HG03442 (cell line): Measurements from ENCODE around the gene DDR2.

Source experiments
- ATAC-seq: cut with Tn5 transposase; IDR thresholded peaks from one replicate; pipeline ENCODE4 v1.9.1; 2021; ENCODE audit warnings: mild to moderate bottlenecking, moderate library complexity; ENCODE audit not compliant: unreplicated experiment

The DDR2 gene

GRCh38 chr1:162823231-162823630 is 191.0 kb downstream of the DDR2 start:
- ATAC-seq = no peak

- ATAC-seq = no peak
Measured at GRCh38 chr1:162823771-162824525, 191.7 kb downstream of the DDR2 start.

- ATAC-seq = no peak
Measured at GRCh38 chr1:162829268-162829667, 197.0 kb downstream of the DDR2 start.

GRCh38 chr1:162832470-162832869 is 200.2 kb downstream of the DDR2 start:
- ATAC-seq = no peak

GRCh38 chr1:162835157-162835899 is 203.1 kb downstream of the DDR2 start:
- ATAC-seq = peak; percentile 86
